H1 (cell line): ENCODE measurements around the gene ARID1B. TPM values are rescaled to one million over a fixed set of nuclear protein-coding genes. Genes with fewer than 3 reads are reported as not detected.

Experiments
- SIRT6 ChIP-seq: IDR thresholded peaks from one replicate; pipeline ENCODE4 v1.7.1; 2012; ENCODE audit warnings: low read length, inconsistent platforms
- polyA plus RNA-seq, 7 experiments: library from polyadenylated mRNA; depleted of rRNA in 3 of 7; stranded (reverse) in 5 of 7; unstranded in 2 of 7; fragments of >200 nt in 5 of 7; fragments of 200-250 nt in 2 of 7; gene quantifications; 1 replicate in 5 of 7; 2 replicates in 1 of 7; 4 replicates in 1 of 7; pipeline versions ENCODE4 v1.2.1 to v1.2.3, GENCODE V29; 2011 to 2013; ENCODE audit warnings: missing spikeins in 2 of 7, mixed read lengths in 2 of 7
- total RNA-seq: library from RNA; stranded (reverse); fragmentation: NEBNext Ultra II Directional; extraction: Animal tissue kit (Norgen Biotek cat#: 25700); gene quantifications from 2 replicates; pipeline ENCODE4 v1.2.1, GENCODE V29; 2021
- TF ChIP-seq, protein P1 (sequence below): IDR thresholded peaks from 2 replicates; pipeline ENCODE4 v1.6.1; 2012; ENCODE audit warnings: inconsistent platforms
- TF ChIP-seq, protein P2 (sequence below): IDR thresholded peaks from 2 replicates; pipeline ENCODE4 v1.6.1; 2012; ENCODE audit warnings: low read length, inconsistent platforms
- TF ChIP-seq, protein P3 (sequence below): IDR thresholded peaks from 2 replicates; pipeline ENCODE4 v1.6.1; 2012; ENCODE audit warnings: inconsistent platforms

The ARID1B gene
- total and polyA plus RNA-seq, 2 of the 8 experiments (the other 6 are each of a cell fraction or from before 2014, with no cell fraction given): 24.3 to 70.3 TPM

DNA sequence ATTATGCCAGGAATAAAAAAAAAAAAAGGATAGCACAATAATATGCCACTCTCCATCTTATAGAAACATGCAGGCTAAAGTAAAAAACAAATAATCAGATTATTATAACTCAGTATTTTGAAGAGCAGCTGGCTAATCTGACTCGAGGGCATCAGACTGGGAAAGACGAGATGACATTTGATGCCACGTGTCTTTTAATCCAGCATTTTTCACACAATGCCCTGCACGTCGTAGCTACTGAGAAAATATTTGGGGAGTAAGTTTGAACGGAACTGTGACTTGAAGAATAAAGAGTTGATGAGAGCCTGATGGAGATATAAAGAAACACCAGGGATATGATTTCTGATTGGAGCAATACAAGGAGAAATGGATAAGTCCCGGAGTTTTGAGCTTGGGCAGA is 237.7 kb downstream of the ARID1B start (continued):
- TF ChIP-seq, protein P1, sequence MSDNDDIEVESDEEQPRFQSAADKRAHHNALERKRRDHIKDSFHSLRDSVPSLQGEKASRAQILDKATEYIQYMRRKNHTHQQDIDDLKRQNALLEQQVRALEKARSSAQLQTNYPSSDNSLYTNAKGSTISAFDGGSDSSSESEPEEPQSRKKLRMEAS: no peak
- TF ChIP-seq, protein P2, sequence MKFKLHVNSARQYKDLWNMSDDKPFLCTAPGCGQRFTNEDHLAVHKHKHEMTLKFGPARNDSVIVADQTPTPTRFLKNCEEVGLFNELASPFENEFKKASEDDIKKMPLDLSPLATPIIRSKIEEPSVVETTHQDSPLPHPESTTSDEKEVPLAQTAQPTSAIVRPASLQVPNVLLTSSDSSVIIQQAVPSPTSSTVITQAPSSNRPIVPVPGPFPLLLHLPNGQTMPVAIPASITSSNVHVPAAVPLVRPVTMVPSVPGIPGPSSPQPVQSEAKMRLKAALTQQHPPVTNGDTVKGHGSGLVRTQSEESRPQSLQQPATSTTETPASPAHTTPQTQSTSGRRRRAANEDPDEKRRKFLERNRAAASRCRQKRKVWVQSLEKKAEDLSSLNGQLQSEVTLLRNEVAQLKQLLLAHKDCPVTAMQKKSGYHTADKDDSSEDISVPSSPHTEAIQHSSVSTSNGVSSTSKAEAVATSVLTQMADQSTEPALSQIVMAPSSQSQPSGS: no peak
- TF ChIP-seq SIRT6: no peak
- TF ChIP-seq, protein P3, sequence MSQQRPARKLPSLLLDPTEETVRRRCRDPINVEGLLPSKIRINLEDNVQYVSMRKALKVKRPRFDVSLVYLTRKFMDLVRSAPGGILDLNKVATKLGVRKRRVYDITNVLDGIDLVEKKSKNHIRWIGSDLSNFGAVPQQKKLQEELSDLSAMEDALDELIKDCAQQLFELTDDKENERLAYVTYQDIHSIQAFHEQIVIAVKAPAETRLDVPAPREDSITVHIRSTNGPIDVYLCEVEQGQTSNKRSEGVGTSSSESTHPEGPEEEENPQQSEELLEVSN: no peak
